Effector memory CD8-positive, alpha-beta T cell (primary cell): ENCODE results near the gene NRAP.

Experiments
- ATAC-seq: fragments of 150-1000 bp; cut with Tn5 transposase; replicated peaks from 2 replicates; pipeline ENCODE4 v1.10.0; 2021; ENCODE audit warnings: mild to moderate bottlenecking, moderate library complexity
- DNase-seq, 3 experiments: peaks; one replicate each; pipeline ENCODE4 v3.0.0; 2021
- H3K27ac Mint-ChIP-seq, 2 donors: one replicate each; pipeline ENCODE4 v1.8.0; 2022; ENCODE audit warnings: mild to moderate bottlenecking in 2 of 2, mixed read lengths in 2 of 2, moderate library complexity in 2 of 2
- H3K27me3 Mint-ChIP-seq, 2 donors: one replicate each; pipeline ENCODE4 v1.8.0; 2022; ENCODE audit warnings: mixed read lengths in 2 of 2
- H3K36me3 Mint-ChIP-seq: one replicate; pipeline ENCODE4 v1.8.0; 2022; ENCODE audit warnings: mild to moderate bottlenecking, moderate library complexity, mixed read lengths; ENCODE audit not compliant: insufficient read depth
- H3K4me1 Mint-ChIP-seq, 2 donors: one replicate each; pipeline ENCODE4 v1.8.0; 2022; ENCODE audit warnings: low read depth in 2 of 2, mixed read lengths in 2 of 2
- H3K4me3 Mint-ChIP-seq, 2 donors: one replicate each; pipeline ENCODE4 v1.8.0; 2022; ENCODE audit warnings: mild to moderate bottlenecking in 2 of 2, mixed read lengths in 2 of 2, moderate library complexity in 2 of 2
- H3K9me3 Mint-ChIP-seq, 2 donors: one replicate each; pipeline ENCODE4 v1.8.0; 2022; ENCODE audit warnings: mixed read lengths in 2 of 2

NRAP gene

DNA sequence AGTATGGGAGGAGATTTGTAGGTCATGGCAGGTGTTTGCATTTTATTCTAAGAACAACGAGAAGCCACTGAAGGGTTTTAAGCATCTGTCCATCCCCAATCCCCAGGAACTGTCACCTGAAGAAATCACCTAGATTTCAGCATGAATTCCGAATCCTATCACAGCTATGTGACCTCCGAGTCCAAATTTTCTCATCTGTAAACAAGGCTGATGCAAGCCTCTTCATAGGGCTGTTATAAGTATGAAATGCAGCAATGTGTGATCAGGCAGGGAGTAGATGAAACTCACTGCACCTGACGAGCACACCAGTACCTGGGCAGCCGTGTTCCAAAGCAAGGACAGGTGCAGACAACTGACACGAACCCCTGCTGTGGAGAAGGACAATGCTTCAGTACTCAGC is 97.0 kb downstream of the NRAP start:
- ATAC-seq, result no peak
- no peak overlapping the region for H3K4me3 Mint-ChIP-seq
- peaks cover 4 to 7% of the 10 kb centered on the region in 2 donors for H3K4me1 Mint-ChIP-seq
- no peak overlapping the region for H3K27ac Mint-ChIP-seq
- no peaks in the 10 kb centered on the region for H3K36me3 Mint-ChIP-seq
- peaks cover 0 to 22% of the 10 kb centered on the region in 2 donors for H3K27me3 Mint-ChIP-seq
- H3K9me3 Mint-ChIP-seq, result no peaks in the 10 kb centered on the region
- DNase-seq, result no peak

DNA sequence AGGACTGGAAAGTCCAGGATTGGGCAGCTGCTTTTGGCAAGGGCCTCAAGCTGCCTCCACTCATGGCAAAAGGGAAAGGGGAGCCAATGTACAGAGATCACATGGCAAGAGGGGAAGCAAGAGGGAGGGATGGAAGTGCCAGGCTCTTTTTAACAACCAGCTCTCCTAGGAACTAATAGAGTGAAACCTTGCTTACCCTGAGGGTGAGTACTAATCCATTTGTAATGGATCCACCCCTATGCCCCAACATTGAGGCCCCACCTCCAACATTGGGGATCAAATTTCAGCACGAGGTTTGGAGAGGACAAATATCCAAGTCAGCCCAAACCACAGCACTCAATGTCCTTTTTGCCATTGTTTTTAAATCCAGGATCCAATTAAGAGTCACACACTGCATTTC is 98.5 kb downstream of the NRAP start:
- H3K27ac Mint-ChIP-seq, result no peak overlapping the region
- H3K9me3 Mint-ChIP-seq, result no peaks in the 10 kb centered on the region
- peaks cover 0 to 22% of the 10 kb centered on the region in 2 donors for H3K27me3 Mint-ChIP-seq
- peaks cover 4 to 7% of the 10 kb centered on the region in 2 donors for H3K4me1 Mint-ChIP-seq
- H3K36me3 Mint-ChIP-seq, result no peaks in the 10 kb centered on the region
- ATAC-seq (no peak), DNase-seq (no peak)
- no peak overlapping the region for H3K4me3 Mint-ChIP-seq

- ATAC-seq (peak; percentile 90), DNase-seq (peak; percentile 44 to 63 (median 55))
- peak overlapping the region; percentile 27 to 79 for H3K27ac Mint-ChIP-seq
- no peaks in the 10 kb centered on the region for H3K36me3 Mint-ChIP-seq
- no peaks in the 10 kb centered on the region for H3K9me3 Mint-ChIP-seq
- H3K4me3 Mint-ChIP-seq, result peak overlapping the region; percentile 68 to 78
- H3K27me3 Mint-ChIP-seq, result peaks cover 0 to 27% of the 10 kb centered on the region in 2 donors
- H3K4me1 Mint-ChIP-seq, result peaks cover 4 to 7% of the 10 kb centered on the region in 2 donors
Measured at GRCh38 chr10:113563306-113564088, 100.3 kb downstream of the NRAP start.

DNA sequence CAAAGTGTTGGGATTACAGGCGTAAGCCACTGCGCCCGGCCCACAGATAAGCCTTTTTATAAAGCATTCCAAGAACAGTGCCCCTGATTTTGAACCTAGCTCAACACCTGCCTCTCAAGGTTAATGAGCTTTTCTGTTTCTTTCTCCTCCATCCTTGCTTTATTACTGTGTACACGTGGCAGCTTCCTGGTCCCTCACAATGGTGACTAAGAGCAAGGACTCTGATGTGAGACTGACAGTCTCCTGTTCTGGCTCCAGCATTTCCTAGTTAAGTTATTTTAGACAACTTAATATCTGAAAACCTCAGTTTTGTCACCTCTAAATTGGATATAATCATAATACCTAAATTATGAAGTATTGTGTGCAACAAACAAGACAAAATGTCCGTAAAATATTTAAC is 101.1 kb downstream of the NRAP start:
- H3K4me1 Mint-ChIP-seq, result peaks cover 4 to 7% of the 10 kb centered on the region in 2 donors
- H3K9me3 Mint-ChIP-seq, result no peaks in the 10 kb centered on the region
- ATAC-seq, result no peak
- no peak overlapping the region for H3K4me3 Mint-ChIP-seq
- peaks cover 1 to 22% of the 10 kb centered on the region in 2 donors for H3K27me3 Mint-ChIP-seq
- no peaks in the 10 kb centered on the region for H3K36me3 Mint-ChIP-seq
- no peak overlapping the region for H3K27ac Mint-ChIP-seq
- no peak for DNase-seq

DNA sequence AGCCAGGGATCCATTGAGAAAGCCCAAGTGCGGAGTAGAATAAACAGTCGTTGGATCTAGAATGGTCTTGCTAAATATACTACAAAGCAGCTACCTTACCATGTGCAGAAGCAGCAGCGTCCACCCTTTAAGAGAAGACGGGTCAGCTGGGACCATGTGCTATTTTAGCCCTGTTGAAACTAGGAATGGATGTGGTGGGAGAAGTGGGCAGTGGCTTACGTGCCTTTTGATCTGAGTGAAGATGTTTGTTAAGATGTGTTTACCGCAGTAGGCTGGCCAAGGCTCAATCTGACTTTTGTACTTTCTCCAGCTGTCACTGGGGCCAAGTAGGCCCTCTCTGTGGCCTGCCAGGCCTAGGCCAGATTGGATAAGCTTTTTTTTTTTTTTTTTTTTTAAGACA is 101.8 kb downstream of the NRAP start:
- ATAC-seq (no peak), DNase-seq (no peak)
- Mint-ChIP-seq H3K27ac (no peak overlapping the region), H3K9me3 (no peaks in the 10 kb centered on the region), H3K4me3 (no peak overlapping the region), H3K27me3 (peaks cover 5 to 27% of the 10 kb centered on the region in 2 donors), H3K4me1 (peaks cover 4 to 7% of the 10 kb centered on the region in 2 donors), H3K36me3 (no peaks in the 10 kb centered on the region)

DNA sequence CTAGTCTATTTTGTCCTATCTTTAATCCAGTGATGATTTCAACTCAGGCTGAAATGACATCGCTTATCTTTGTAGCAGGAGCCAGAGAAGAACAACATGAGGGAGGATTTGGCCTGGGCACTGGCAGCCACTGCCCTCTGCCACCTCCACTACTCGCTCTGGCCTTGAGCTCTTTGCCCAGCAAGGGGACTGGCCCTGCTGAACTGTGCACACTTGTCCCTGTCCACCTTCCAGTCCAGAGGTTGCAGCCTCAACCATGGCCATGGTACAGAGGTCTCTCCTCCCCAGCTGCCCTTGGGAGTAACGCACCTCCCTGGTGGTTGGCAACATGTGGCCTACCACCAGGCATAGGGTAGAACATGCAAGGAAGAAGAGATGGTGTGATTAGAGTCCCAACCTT is 102.6 kb downstream of the NRAP start:
- no peak for ATAC-seq
- peaks cover 5 to 31% of the 10 kb centered on the region in 2 donors for H3K27me3 Mint-ChIP-seq
- no peaks in the 10 kb centered on the region for H3K9me3 Mint-ChIP-seq

GRCh38 chr10:113560071-113560470 is 103.8 kb downstream of the NRAP start:
- Mint-ChIP-seq H3K9me3 (no peaks in the 10 kb centered on the region), H3K27ac (no peak overlapping the region), H3K36me3 (no peaks in the 10 kb centered on the region), H3K4me3 (no peak overlapping the region), H3K27me3 (peaks cover 5 to 34% of the 10 kb centered on the region in 2 donors), H3K4me1 (peaks cover 4 to 7% of the 10 kb centered on the region in 2 donors)
- ATAC-seq (no peak), DNase-seq (no peak)

More for the DNA sequence above, 102.6 kb downstream of the NRAP start:
- no peak for DNase-seq
- Mint-ChIP-seq H3K27ac (no peak overlapping the region), H3K36me3 (no peaks in the 10 kb centered on the region), H3K4me3 (no peak overlapping the region), H3K4me1 (peaks cover 4 to 7% of the 10 kb centered on the region in 2 donors)

DNA sequence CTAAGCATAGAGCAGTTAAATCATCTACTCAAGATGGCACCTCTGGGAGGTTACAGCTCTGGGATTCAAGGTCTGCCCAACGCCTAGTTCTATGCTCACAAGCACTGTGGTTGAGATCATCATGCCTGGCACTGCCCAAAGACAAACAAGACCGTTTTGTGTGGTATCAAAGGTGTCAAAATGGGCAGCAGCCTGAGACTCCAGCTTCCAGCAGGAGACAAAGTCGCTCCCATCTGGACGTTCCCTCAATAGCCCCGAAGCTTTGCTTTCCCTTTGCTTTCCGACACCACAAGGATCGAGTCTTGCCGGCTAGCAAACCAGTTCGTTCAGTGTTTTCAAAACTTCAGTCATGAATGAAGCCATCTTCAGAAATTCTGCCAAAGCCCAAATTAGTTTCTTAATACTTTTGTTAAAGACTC is 105.9 kb downstream of the NRAP start:
- Mint-ChIP-seq H3K4me3 (no peak overlapping the region), H3K27ac (no peak overlapping the region), H3K27me3 (peaks cover 25 to 55% of the 10 kb centered on the region in 2 donors), H3K4me1 (no peaks in the 10 kb centered on the region), H3K9me3 (no peaks in the 10 kb centered on the region), H3K36me3 (no peaks in the 10 kb centered on the region)
- ATAC-seq, result no peak
- DNase-seq, result no peak

GRCh38 chr10:113557424-113557862 is 106.4 kb downstream of the NRAP start:
- H3K27me3 Mint-ChIP-seq, result peaks cover 26 to 57% of the 10 kb centered on the region in 2 donors

GRCh38 chr10:113555751-113556150 is 108.1 kb downstream of the NRAP start:
- H3K27ac Mint-ChIP-seq, result no peak overlapping the region
- no peaks in the 10 kb centered on the region for H3K9me3 Mint-ChIP-seq
- no peaks in the 10 kb centered on the region for H3K4me1 Mint-ChIP-seq
- ATAC-seq, result no peak
- DNase-seq, result no peak
- peaks cover 40 to 70% of the 10 kb centered on the region in 2 donors for H3K27me3 Mint-ChIP-seq
- H3K36me3 Mint-ChIP-seq, result no peaks in the 10 kb centered on the region
- H3K4me3 Mint-ChIP-seq, result no peak overlapping the region

More at GRCh38 chr10:113557424-113557862, 106.4 kb downstream of the NRAP start:
- Mint-ChIP-seq H3K27ac (no peak overlapping the region), H3K36me3 (no peaks in the 10 kb centered on the region), H3K4me3 (no peak overlapping the region), H3K9me3 (no peaks in the 10 kb centered on the region), H3K4me1 (no peaks in the 10 kb centered on the region)
- DNase-seq (no peak), ATAC-seq (no peak)

DNA sequence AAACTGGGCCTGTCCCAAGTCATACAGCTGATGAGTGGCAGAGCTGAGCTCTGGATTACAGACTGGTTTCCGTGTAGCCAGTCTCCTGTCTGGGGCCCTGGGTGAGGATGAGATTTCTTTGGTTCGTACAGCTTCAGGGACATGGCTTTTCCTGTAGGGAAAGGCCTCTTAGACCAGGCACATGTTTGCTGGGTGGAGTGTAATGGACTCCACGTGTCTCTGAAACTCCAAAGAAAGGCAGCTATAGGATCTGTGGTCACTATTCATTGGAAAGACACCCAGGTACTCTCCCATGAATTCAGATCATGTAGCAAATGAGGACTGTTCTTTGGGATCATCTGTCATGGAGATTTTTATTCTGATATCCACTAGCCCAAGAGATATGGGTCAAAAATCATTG is 108.6 kb downstream of the NRAP start:
- Mint-ChIP-seq H3K4me3 (no peak overlapping the region), H3K27ac (no peak overlapping the region), H3K9me3 (no peaks in the 10 kb centered on the region), H3K36me3 (no peaks in the 10 kb centered on the region), H3K27me3 (peaks cover 43 to 69% of the 10 kb centered on the region in 2 donors), H3K4me1 (no peaks in the 10 kb centered on the region)
- ATAC-seq (no peak), DNase-seq (no peak)

- Mint-ChIP-seq H3K36me3 (no peaks in the 10 kb centered on the region), H3K27me3 (peaks cover 43 to 58% of the 10 kb centered on the region in 2 donors), H3K27ac (no peak overlapping the region), H3K4me3 (no peak overlapping the region), H3K4me1 (no peaks in the 10 kb centered on the region), H3K9me3 (no peaks in the 10 kb centered on the region)
- no peak for DNase-seq
- ATAC-seq, result no peak
Measured at GRCh38 chr10:113554214-113554613, 109.6 kb downstream of the NRAP start.

DNA sequence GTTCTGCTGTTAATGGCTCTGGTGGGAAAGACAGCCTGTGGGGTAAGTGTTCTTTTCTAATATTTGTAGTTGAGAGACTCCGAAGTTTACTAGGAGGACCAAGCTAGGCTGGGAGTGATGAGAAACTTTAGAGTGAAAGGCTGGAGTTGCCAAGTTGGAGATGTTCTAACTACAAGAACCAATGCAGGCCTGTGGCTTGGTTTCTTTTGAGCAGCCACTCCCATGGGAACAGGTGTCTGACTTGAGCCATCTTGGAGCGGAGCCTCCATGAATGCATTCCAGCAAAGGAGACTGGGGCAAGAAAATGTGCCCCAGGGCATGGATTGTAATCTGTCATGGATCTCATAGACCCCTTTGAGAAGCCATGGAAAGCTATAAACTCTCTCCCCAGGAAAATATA is 110.7 kb downstream of the NRAP start:
- peaks cover 48 to 62% of the 10 kb centered on the region in 2 donors for H3K27me3 Mint-ChIP-seq
- H3K36me3 Mint-ChIP-seq, result no peaks in the 10 kb centered on the region
- H3K9me3 Mint-ChIP-seq, result no peaks in the 10 kb centered on the region
- no peak overlapping the region for H3K27ac Mint-ChIP-seq
- no peaks in the 10 kb centered on the region for H3K4me1 Mint-ChIP-seq
- no peak overlapping the region for H3K4me3 Mint-ChIP-seq
- DNase-seq, result no peak
- ATAC-seq, result no peak

DNA sequence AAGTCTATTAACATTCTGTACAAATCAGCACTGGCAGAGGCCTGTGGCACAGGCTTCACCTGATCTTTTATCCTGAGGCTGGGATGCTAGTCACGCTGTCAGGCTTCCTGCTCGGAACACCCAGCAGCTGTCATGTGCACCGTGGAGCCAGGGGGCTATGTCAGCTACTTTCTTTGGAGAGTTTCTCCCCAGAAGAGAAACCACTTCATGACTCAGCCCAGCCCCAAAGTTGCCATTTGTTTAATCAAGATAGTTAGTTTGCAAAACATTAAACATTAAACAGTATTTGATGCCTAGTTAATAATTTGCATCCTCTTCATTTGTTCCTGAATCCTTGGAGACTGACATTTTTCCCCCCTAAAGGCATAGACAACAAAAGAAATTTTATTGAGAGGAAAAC is 111.1 kb downstream of the NRAP start, which contains the start of gene HABP2:
TSS of gene HABP2 (plus strand) at position 353 of the 400 bp plus-strand sequence. CDS start 69 bp downstream, outside the sequence.
- no peak within 1 kb of the TSS for H3K4me3 Mint-ChIP-seq
- no peaks in the 10 kb centered on the region for H3K36me3 Mint-ChIP-seq
- DNase-seq, result no peak
- peaks cover 48 to 62% of the 10 kb centered on the region in 2 donors for H3K27me3 Mint-ChIP-seq
- no peaks in the 10 kb centered on the region for H3K9me3 Mint-ChIP-seq
- H3K4me1 Mint-ChIP-seq, result no peaks in the 10 kb centered on the region
- no peak for ATAC-seq
- no peak within 1 kb of the TSS for H3K27ac Mint-ChIP-seq
